ENCODE data around the gene FOXJ1.

GRCh38 chr17:76152591-76152990 lies 11.5 kb upstream of the FOXJ1 start:
- TF ChIP-seq, protein P1, sequence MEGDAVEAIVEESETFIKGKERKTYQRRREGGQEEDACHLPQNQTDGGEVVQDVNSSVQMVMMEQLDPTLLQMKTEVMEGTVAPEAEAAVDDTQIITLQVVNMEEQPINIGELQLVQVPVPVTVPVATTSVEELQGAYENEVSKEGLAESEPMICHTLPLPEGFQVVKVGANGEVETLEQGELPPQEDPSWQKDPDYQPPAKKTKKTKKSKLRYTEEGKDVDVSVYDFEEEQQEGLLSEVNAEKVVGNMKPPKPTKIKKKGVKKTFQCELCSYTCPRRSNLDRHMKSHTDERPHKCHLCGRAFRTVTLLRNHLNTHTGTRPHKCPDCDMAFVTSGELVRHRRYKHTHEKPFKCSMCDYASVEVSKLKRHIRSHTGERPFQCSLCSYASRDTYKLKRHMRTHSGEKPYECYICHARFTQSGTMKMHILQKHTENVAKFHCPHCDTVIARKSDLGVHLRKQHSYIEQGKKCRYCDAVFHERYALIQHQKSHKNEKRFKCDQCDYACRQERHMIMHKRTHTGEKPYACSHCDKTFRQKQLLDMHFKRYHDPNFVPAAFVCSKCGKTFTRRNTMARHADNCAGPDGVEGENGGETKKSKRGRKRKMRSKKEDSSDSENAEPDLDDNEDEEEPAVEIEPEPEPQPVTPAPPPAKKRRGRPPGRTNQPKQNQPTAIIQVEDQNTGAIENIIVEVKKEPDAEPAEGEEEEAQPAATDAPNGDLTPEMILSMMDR (IDR thresholded peaks at IDR 0.05), result no peak
- TF ChIP-seq POLR2A (IDR thresholded peaks at IDR 0.05), result no peak

All from testis (tissue), 2 donors.